Parathyroid adenoma (tissue), 2 donors: ENCODE measurements around the gene IGFL3.
"Not testable (repeated sequence)": the region's sequence is repeated elsewhere in the genome, so short reads cannot be mapped to it uniquely, and the experiment has no call there.

Source experiments
- H2AFZ ChIP-seq: fragments of 300-600 bp; sonication (generic); one replicate; pipeline ENCODE4 v1.7.0; 2017; ENCODE audit warnings: antibody characterized with exemption, mild to moderate bottlenecking
- H3K27ac ChIP-seq: fragments of 300-600 bp; sonication (generic); one replicate; pipeline ENCODE4 v1.7.0; 2017
- H3K27me3 ChIP-seq: fragments of 300-600 bp; sonication (generic); one replicate; pipeline ENCODE4 v1.7.0; 2017; ENCODE audit warnings: low read length; ENCODE audit not compliant: control insufficient read depth, insufficient read depth
- H3K36me3 ChIP-seq: fragments of 300-600 bp; sonication (generic); one replicate; pipeline ENCODE4 v1.7.0; 2017; ENCODE audit warnings: low read length; ENCODE audit not compliant: control insufficient read depth, insufficient read depth
- H3K4me1 ChIP-seq: fragments of 300-600 bp; sonication (generic); one replicate; pipeline ENCODE4 v1.7.0; 2017; ENCODE audit warnings: control low read depth
- H3K4me2 ChIP-seq: fragments of 300-600 bp; sonication (generic); one replicate; pipeline ENCODE4 v1.7.0; 2017; ENCODE audit warnings: low read length
- H3K4me3 ChIP-seq: fragments of 300-600 bp; sonication (generic); one replicate; pipeline ENCODE4 v1.7.0; 2017; ENCODE audit warnings: low read depth, low read length
- H3K79me2 ChIP-seq: fragments of 300-600 bp; sonication (generic); one replicate; pipeline ENCODE4 v1.7.0; 2017; ENCODE audit warnings: control low read depth
- H3K9ac ChIP-seq: fragments of 300-600 bp; sonication (generic); one replicate; pipeline ENCODE4 v1.7.0; 2017; ENCODE audit warnings: mild to moderate bottlenecking
- H3K9me3 ChIP-seq: fragments of 300-600 bp; sonication (generic); one replicate; pipeline ENCODE4 v1.7.0; 2017; ENCODE audit warnings: low read length; ENCODE audit not compliant: control insufficient read depth
- CTCF ChIP-seq: fragments of 300-600 bp; sonication (generic); IDR thresholded peaks from one replicate; pipeline ENCODE4 v1.7.0; 2017; ENCODE audit warnings: antibody characterized with exemption, mild to moderate bottlenecking
- donor health status: primary hyperparathyroidism.

Gene IGFL3

GRCh38 chr19:46124638-46125115 is at the start of gene IGFL3:
Gene IGFL3 (minus strand): TSS chr19:46124688. CDS start chr19:46124649, 39 bp downstream.
- Histone ChIP-seq H3K79me2 (no peaks in the 10 kb centered on the region), H2AFZ (peak within 1 kb of the TSS; percentile 38), H3K4me3 (no peak within 1 kb of the TSS), H3K27ac (no peak within 1 kb of the TSS), H3K9me3 (no peaks in the 10 kb centered on the region), H3K9ac (no peak within 1 kb of the TSS), H3K4me2 (no peak within 1 kb of the TSS), H3K4me1 (no peaks in the 10 kb centered on the region), H3K27me3 (no peaks in the 10 kb centered on the region), H3K36me3 (no peaks in the 10 kb centered on the region)
- TF ChIP-seq CTCF, result no peak

- H3K27ac ChIP-seq, result no peak overlapping the region
- no peaks in the 10 kb centered on the region for H3K9me3 ChIP-seq
- H3K27me3 ChIP-seq, result no peaks in the 10 kb centered on the region
- no peaks in the 10 kb centered on the region for H3K36me3 ChIP-seq
- no peak overlapping the region for H3K4me3 ChIP-seq
- H2AFZ ChIP-seq, result peak overlapping the region; percentile 9
- H3K4me2 ChIP-seq, result no peak overlapping the region
- no peak overlapping the region for H3K9ac ChIP-seq
- TF ChIP-seq CTCF, result no peak
- H3K79me2 ChIP-seq, result no peaks in the 10 kb centered on the region
- peaks cover 3% of the 10 kb centered on the region for H3K4me1 ChIP-seq
These were observed 49.5 kb upstream of the IGFL3 start for GRCh38 chr19:46173886-46174480.

- no peak overlapping the region for H3K27ac ChIP-seq
- no peaks in the 10 kb centered on the region for H3K79me2 ChIP-seq
- no peak overlapping the region for H2AFZ ChIP-seq
- TF ChIP-seq CTCF, result no peak
- H3K36me3 ChIP-seq, result no peaks in the 10 kb centered on the region
- H3K4me3 ChIP-seq, result no peak overlapping the region
- no peak overlapping the region for H3K9ac ChIP-seq
- no peaks in the 10 kb centered on the region for H3K27me3 ChIP-seq
- no peaks in the 10 kb centered on the region for H3K4me1 ChIP-seq
- no peaks in the 10 kb centered on the region for H3K9me3 ChIP-seq
- H3K4me2 ChIP-seq, result no peak overlapping the region
These were observed 38.2 kb upstream of the IGFL3 start for GRCh38 chr19:46162731-46163130.

GRCh38 chr19:46161642-46162257 is 37.3 kb upstream of the IGFL3 start:
- not testable (repeated sequence) for H3K4me3 ChIP-seq, H3K4me2 ChIP-seq, H3K27me3 ChIP-seq, H3K4me1 ChIP-seq, H3K27ac ChIP-seq, H3K79me2 ChIP-seq, H3K9ac ChIP-seq, H3K36me3 ChIP-seq, H3K9me3 ChIP-seq, H2AFZ ChIP-seq

- TF ChIP-seq CTCF, result no peak
- H3K4me3 ChIP-seq, result no peak overlapping the region
- no peaks in the 10 kb centered on the region for H3K79me2 ChIP-seq
- H3K27ac ChIP-seq, result no peak overlapping the region
- H3K4me1 ChIP-seq, result no peaks in the 10 kb centered on the region
- no peaks in the 10 kb centered on the region for H3K27me3 ChIP-seq
- no peaks in the 10 kb centered on the region for H3K36me3 ChIP-seq
- H3K9ac ChIP-seq, result no peak overlapping the region
- no peak overlapping the region for H2AFZ ChIP-seq
- H3K4me2 ChIP-seq, result no peak overlapping the region
- no peaks in the 10 kb centered on the region for H3K9me3 ChIP-seq
These were observed 35.8 kb upstream of the IGFL3 start for GRCh38 chr19:46160233-46160775.
